ENCODE measurements around the gene PIGL.

PIGL gene

GRCh38 chr17:16322636-16323035 lies 105.6 kb downstream of the PIGL start:
- TF ChIP-seq CTCF (conservative IDR thresholded peaks at IDR 0.05; ENCODE audit: control insufficient read depth, insufficient read depth, low read depth, low read length), result no peak
- H3K4me3 ChIP-seq (ENCODE audit: control insufficient read depth, low read depth, low read length), result no peak overlapping the region
- DNase-seq (ENCODE audit: low read depth), result peak; percentile 52

- TF ChIP-seq CTCF (conservative IDR thresholded peaks at IDR 0.05; ENCODE audit: control insufficient read depth, insufficient read depth, low read depth, low read length), result no peak
- DNase-seq (ENCODE audit: low read depth), result no peak
- H3K4me3 ChIP-seq (ENCODE audit: control insufficient read depth, low read depth, low read length), result no peak overlapping the region
Measured at GRCh38 chr17:16325964-16326363, 109.0 kb downstream of the PIGL start.

GRCh38 chr17:16327018-16327417 lies 110.0 kb downstream of the PIGL start:
- no peak overlapping the region for H3K4me3 ChIP-seq (ENCODE audit: control insufficient read depth, low read depth, low read length)
- no peak for TF ChIP-seq CTCF (conservative IDR thresholded peaks at IDR 0.05; ENCODE audit: control insufficient read depth, insufficient read depth, low read depth, low read length)
- no peak for DNase-seq (ENCODE audit: low read depth)

GRCh38 chr17:16328997-16329396 lies 112.0 kb downstream of the PIGL start:
- peak; percentile 20 for TF ChIP-seq CTCF (conservative IDR thresholded peaks at IDR 0.05; ENCODE audit: control insufficient read depth, insufficient read depth, low read depth, low read length)
- DNase-seq (ENCODE audit: low read depth), result peak; percentile 10
- H3K4me3 ChIP-seq (ENCODE audit: control insufficient read depth, low read depth, low read length), result no peak overlapping the region

GRCh38 chr17:16329519-16330271 lies 112.7 kb downstream of the PIGL start:
- peak; percentile 64 for DNase-seq (ENCODE audit: low read depth)
- no peak for TF ChIP-seq CTCF (conservative IDR thresholded peaks at IDR 0.05; ENCODE audit: control insufficient read depth, insufficient read depth, low read depth, low read length)
- no peak overlapping the region for H3K4me3 ChIP-seq (ENCODE audit: control insufficient read depth, low read depth, low read length)

- DNase-seq (ENCODE audit: low read depth), result no peak
- H3K4me3 ChIP-seq (ENCODE audit: control insufficient read depth, low read depth, low read length), result no peak overlapping the region
- TF ChIP-seq CTCF (conservative IDR thresholded peaks at IDR 0.05; ENCODE audit: control insufficient read depth, insufficient read depth, low read depth, low read length), result no peak
Measured at GRCh38 chr17:16338391-16338790, 121.4 kb downstream of the PIGL start.

Measured in fibroblast of mammary gland (primary cell).